Activated CD8-positive, alpha-beta memory T cell treated with anti-CD3 and anti-CD28 coated beads, Interleukin-2, amount 50 U/mL, for 24 hours (primary cell): ENCODE data around the gene METTL4.
A peak's percentile ranks its signal among the peaks of the same experiment; 100 is the strongest.

Experiments
- DNase-seq: peaks from one replicate; pipeline ENCODE4 v3.0.0-alpha.2; 2020; ENCODE audit errors: extremely low read depth

METTL4 gene

GRCh38 chr18:2571200-2572170 lies at the start of gene METTL4, which contains the start of gene NDC80:
METTL4 (minus strand) TSS chr18:2571505; CDS start chr18:2567216, 4,289 bp downstream.
NDC80 (plus strand) TSS chr18:2571557; CDS start chr18:2572986, 1,429 bp downstream.
- DNase-seq: peak; percentile 54

GRCh38 chr18:2618009-2618408 lies 46.7 kb upstream of the METTL4 start:
- DNase-seq: no peak

GRCh38 chr18:2617401-2617998 lies 46.2 kb upstream of the METTL4 start:
- no peak for DNase-seq

- DNase-seq: no peak
Observed at GRCh38 chr18:2612996-2613395, 41.7 kb upstream of the METTL4 start.

- no peak for DNase-seq
Observed at GRCh38 chr18:2610549-2610948, 39.2 kb upstream of the METTL4 start.

- DNase-seq: no peak
Observed at GRCh38 chr18:2609604-2610003, 38.3 kb upstream of the METTL4 start.

- DNase-seq: no peak
Observed at GRCh38 chr18:2606335-2606734, 35.0 kb upstream of the METTL4 start.

- DNase-seq: no peak
Observed at GRCh38 chr18:2602844-2603243, 31.5 kb upstream of the METTL4 start.

- DNase-seq: no peak
Observed at GRCh38 chr18:2597639-2598038, 26.3 kb upstream of the METTL4 start.

- DNase-seq: no peak
Observed at GRCh38 chr18:2590303-2590702, 19.0 kb upstream of the METTL4 start.

GRCh38 chr18:2589345-2590068 lies 18.2 kb upstream of the METTL4 start:
- no peak for DNase-seq

- DNase-seq: no peak
Observed at GRCh38 chr18:2588666-2589344, 17.5 kb upstream of the METTL4 start.

GRCh38 chr18:2587788-2588187 lies 16.5 kb upstream of the METTL4 start:
- no peak for DNase-seq

- no peak for DNase-seq
Observed at GRCh38 chr18:2573408-2573807, 2.1 kb upstream of the METTL4 start.

- no peak for DNase-seq
Observed at GRCh38 chr18:2572892-2573291, 1.6 kb upstream of the METTL4 start.

GRCh38 chr18:2572171-2572569 lies 865 bp upstream of the METTL4 start:
- no peak for DNase-seq

- DNase-seq: peak; percentile 17
Observed at GRCh38 chr18:2570772-2571199, 519 bp downstream of the METTL4 start.

- no peak for DNase-seq
Observed at GRCh38 chr18:2569338-2570207, 1.7 kb downstream of the METTL4 start.

- no peak for DNase-seq
Observed at GRCh38 chr18:2568605-2569004, 2.7 kb downstream of the METTL4 start.

- no peak for DNase-seq
Observed at GRCh38 chr18:2568129-2568528, 3.2 kb downstream of the METTL4 start.

GRCh38 chr18:2564373-2564772 lies 6.9 kb downstream of the METTL4 start:
- no peak for DNase-seq
